ACC112 (cell line): ENCODE measurements around the gene TUBB2A.

Experiments
- H2AFZ ChIP-seq: fragments of 200-600 bp; sonication (generic); one replicate; pipeline ENCODE4 v1.6.0; 2017; ENCODE audit warnings: antibody characterized with exemption, low read length; ENCODE audit not compliant: unreplicated experiment
- H3K27ac ChIP-seq: fragments of 200-600 bp; sonication (generic); 2 replicates; pipeline ENCODE4 v1.5.1; 2014; ENCODE audit warnings: low read depth, mild to moderate bottlenecking, antibody characterized with exemption, low read length, moderate library complexity
- H3K27me3 ChIP-seq: fragments of 200-600 bp; sonication (generic); 2 replicates; pipeline ENCODE4 v1.6.1; 2014; ENCODE audit warnings: mild to moderate bottlenecking, antibody characterized with exemption, low read length, moderate library complexity, mixed read lengths; ENCODE audit not compliant: insufficient read depth
- H3K36me3 ChIP-seq: fragments of 200-600 bp; sonication (generic); 2 replicates; pipeline ENCODE4 v1.6.1; 2016; ENCODE audit warnings: mild to moderate bottlenecking, antibody characterized with exemption, low read length, moderate library complexity, mixed read lengths; ENCODE audit not compliant: insufficient read depth
- H3K4me1 ChIP-seq: fragments of 200-600 bp; sonication (generic); one replicate; pipeline ENCODE4 v1.6.1; 2016; ENCODE audit warnings: low read length, mixed read lengths; ENCODE audit not compliant: insufficient read depth, unreplicated experiment, control insufficient read depth
- H3K4me3 ChIP-seq: fragments of 200-600 bp; sonication (generic); 2 replicates; pipeline ENCODE4 v1.5.1; 2014; ENCODE audit warnings: mild to moderate bottlenecking, low read depth, low read length
- H3K79me2 ChIP-seq: fragments of 200-600 bp; sonication (generic); one replicate; pipeline ENCODE4 v1.6.0; 2016; ENCODE audit warnings: low read length; ENCODE audit not compliant: control insufficient read depth, unreplicated experiment, insufficient read depth

Gene TUBB2A

GRCh38 chr6:3137057-3137777 is 20.1 kb downstream of the TUBB2A start:
- Histone ChIP-seq H3K4me3 (no peak overlapping the region), H2AFZ (no peak overlapping the region), H3K27ac (peak overlapping the region; percentile 68; the same call in 1 of the 2 replicates), H3K36me3 (peaks cover 14% of the 10 kb centered on the region; the same call in 1 of the 2 replicates), H3K27me3 (no peaks in the 10 kb centered on the region), H3K4me1 (peaks cover 30% of the 10 kb centered on the region), H3K79me2 (no peaks in the 10 kb centered on the region)

GRCh38 chr6:3136292-3137011 is 20.9 kb downstream of the TUBB2A start:
- no peaks in the 10 kb centered on the region for H3K79me2 ChIP-seq

GRCh38 chr6:3135668-3136291 is 21.6 kb downstream of the TUBB2A start:
- peaks cover 14% of the 10 kb centered on the region; the same call in 1 of the 2 replicates for H3K36me3 ChIP-seq

More at GRCh38 chr6:3136292-3137011, 20.9 kb downstream of the TUBB2A start:
- Histone ChIP-seq H2AFZ (no peak overlapping the region), H3K4me3 (no peak overlapping the region), H3K36me3 (peaks cover 14% of the 10 kb centered on the region; the same call in 1 of the 2 replicates), H3K4me1 (peaks cover 30% of the 10 kb centered on the region), H3K27me3 (no peaks in the 10 kb centered on the region), H3K27ac (no peak overlapping the region)

GRCh38 chr6:3133515-3133914 is 23.8 kb downstream of the TUBB2A start:
- Histone ChIP-seq H3K4me1 (peaks cover 18% of the 10 kb centered on the region), H3K4me3 (no peak overlapping the region), H3K79me2 (no peaks in the 10 kb centered on the region), H3K27ac (no peak overlapping the region), H2AFZ (no peak overlapping the region), H3K27me3 (no peaks in the 10 kb centered on the region), H3K36me3 (peaks cover 10% of the 10 kb centered on the region; the same call in 1 of the 2 replicates)

More at GRCh38 chr6:3135668-3136291, 21.6 kb downstream of the TUBB2A start:
- H3K4me3 ChIP-seq: no peak overlapping the region
- H3K27me3 ChIP-seq: no peaks in the 10 kb centered on the region
- no peak overlapping the region for H3K27ac ChIP-seq
- no peak overlapping the region for H2AFZ ChIP-seq
- H3K4me1 ChIP-seq: peaks cover 30% of the 10 kb centered on the region
- H3K79me2 ChIP-seq: no peaks in the 10 kb centered on the region

- no peaks in the 10 kb centered on the region; the same call in 1 of the 2 replicates for H3K36me3 ChIP-seq
- H3K27me3 ChIP-seq: no peaks in the 10 kb centered on the region
- no peak overlapping the region for H2AFZ ChIP-seq
- no peak overlapping the region for H3K27ac ChIP-seq
- peaks cover 2% of the 10 kb centered on the region for H3K4me1 ChIP-seq
- H3K4me3 ChIP-seq: no peak overlapping the region
- no peaks in the 10 kb centered on the region for H3K79me2 ChIP-seq
These were observed 25.6 kb downstream of the TUBB2A start for GRCh38 chr6:3131695-3132094.

GRCh38 chr6:3128356-3129108 is 28.8 kb downstream of the TUBB2A start:
- no peaks in the 10 kb centered on the region for H3K4me1 ChIP-seq
- H3K36me3 ChIP-seq: no peaks in the 10 kb centered on the region; the same call in 1 of the 2 replicates
- H3K79me2 ChIP-seq: no peaks in the 10 kb centered on the region
- no peaks in the 10 kb centered on the region for H3K27me3 ChIP-seq
- no peak overlapping the region for H3K4me3 ChIP-seq
- H2AFZ ChIP-seq: no peak overlapping the region
- no peak overlapping the region for H3K27ac ChIP-seq

- Histone ChIP-seq H2AFZ (no peak overlapping the region), H3K4me1 (no peaks in the 10 kb centered on the region), H3K27ac (no peak overlapping the region), H3K27me3 (no peaks in the 10 kb centered on the region), H3K79me2 (no peaks in the 10 kb centered on the region), H3K4me3 (no peak overlapping the region), H3K36me3 (no peaks in the 10 kb centered on the region; the same call in 1 of the 2 replicates)
These were observed 31.5 kb downstream of the TUBB2A start for GRCh38 chr6:3125815-3126214.

- no peaks in the 10 kb centered on the region for H3K79me2 ChIP-seq
- H3K27ac ChIP-seq: no peak overlapping the region
- H3K4me3 ChIP-seq: no peak overlapping the region
- H3K4me1 ChIP-seq: peaks cover under 1% of the 10 kb centered on the region
- H3K36me3 ChIP-seq: no peaks in the 10 kb centered on the region
- H2AFZ ChIP-seq: no peak overlapping the region
- H3K27me3 ChIP-seq: no peaks in the 10 kb centered on the region
These were observed 32.7 kb downstream of the TUBB2A start for GRCh38 chr6:3124667-3125066.

- no peaks in the 10 kb centered on the region for H3K27me3 ChIP-seq
- no peak overlapping the region for H3K4me3 ChIP-seq
- no peaks in the 10 kb centered on the region for H3K36me3 ChIP-seq
- peaks cover 5% of the 10 kb centered on the region for H3K79me2 ChIP-seq
- H3K27ac ChIP-seq: no peak overlapping the region
- peaks cover 7% of the 10 kb centered on the region for H3K4me1 ChIP-seq
- H2AFZ ChIP-seq: no peak overlapping the region
These were observed 34.5 kb downstream of the TUBB2A start for GRCh38 chr6:3122823-3123182.

GRCh38 chr6:3120765-3121089 is 36.6 kb downstream of the TUBB2A start:
- Histone ChIP-seq H3K4me3 (no peak overlapping the region), H3K36me3 (no peaks in the 10 kb centered on the region), H3K79me2 (peaks cover 5% of the 10 kb centered on the region), H3K4me1 (peaks cover 10% of the 10 kb centered on the region), H3K27me3 (no peaks in the 10 kb centered on the region), H2AFZ (no peak overlapping the region), H3K27ac (no peak overlapping the region)
